Neutrophil (primary cell): ENCODE measurements around the gene BLTP2.

Experiments used
- H3K27ac ChIP-seq: fragments of 200-600 bp; sonication (generic); 2 replicates; pipeline ENCODE4 v1.5.1; 2016; ENCODE audit warnings: mild to moderate bottlenecking, moderate library complexity
- H3K27me3 ChIP-seq: fragments of 200-600 bp; sonication (generic); 2 replicates; pipeline ENCODE4 v1.6.0; 2016; ENCODE audit warnings: mild to moderate bottlenecking
- H3K36me3 ChIP-seq: fragments of 200-600 bp; sonication (generic); 2 replicates; pipeline ENCODE4 v1.5.1; 2017
- H3K4me1 ChIP-seq, 2 experiments: fragments of 200-600 bp in 1 of 2; sonication (generic) in 1 of 2; 1 replicate in 1 of 2; 2 replicates in 1 of 2; pipeline versions ENCODE4 v1.5.1 to v1.6.1; 2013 to 2016; ENCODE audit warnings: low read depth in 1 of 2, low read length in 1 of 2, mild to moderate bottlenecking in 1 of 2, moderate library complexity in 1 of 2; ENCODE audit not compliant: control insufficient read depth in 1 of 2, insufficient read depth in 1 of 2
- H3K4me3 ChIP-seq, 2 experiments: fragments of 200-600 bp in 1 of 2; sonication (generic) in 1 of 2; 1 replicate in 1 of 2; 2 replicates in 1 of 2; pipeline ENCODE4 v1.5.1; 2013 to 2016; ENCODE audit warnings: low read depth in 1 of 2, low read length in 1 of 2, mild to moderate bottlenecking in 1 of 2, moderate library complexity in 1 of 2
- H3K9me3 ChIP-seq: fragments of 200-600 bp; sonication (generic); 2 replicates; pipeline ENCODE4 v1.5.1; 2016
- TF ChIP-seq, protein P1 (sequence below): fragments of 200-600 bp; sonication (generic); IDR thresholded peaks from 2 replicates; pipeline ENCODE4 v1.5.1; 2016; ENCODE audit warnings: antibody characterized with exemption

The BLTP2 gene

DNA sequence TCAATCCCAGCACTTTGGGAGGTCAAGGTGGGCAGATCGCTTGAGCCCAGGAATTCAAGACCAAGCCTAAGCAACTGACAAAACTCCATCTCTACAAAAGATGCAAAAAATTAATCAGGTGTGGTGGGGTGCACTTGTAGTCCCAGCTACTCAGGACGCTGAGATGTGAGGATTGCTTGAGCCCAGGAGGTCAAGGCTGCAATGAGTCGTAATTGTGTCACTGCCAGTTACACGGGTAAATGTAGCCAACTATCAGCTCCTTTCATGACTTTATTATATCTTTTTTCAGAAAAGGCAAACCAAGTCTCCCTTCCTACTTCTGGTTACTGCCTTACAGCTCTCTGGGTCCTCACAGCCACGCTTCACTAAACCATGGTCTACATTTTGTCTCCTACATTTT lies 12.8 kb upstream of the BLTP2 start:
- H3K27ac ChIP-seq, result no peak overlapping the region
- H3K27me3 ChIP-seq, result no peaks in the 10 kb centered on the region
- peaks cover 63% of the 10 kb centered on the region for H3K36me3 ChIP-seq
- peaks cover 17 to 18% of the 10 kb centered on the region in 2 experiments for H3K4me1 ChIP-seq
- H3K9me3 ChIP-seq, result no peaks in the 10 kb centered on the region
- TF ChIP-seq, protein P1, sequence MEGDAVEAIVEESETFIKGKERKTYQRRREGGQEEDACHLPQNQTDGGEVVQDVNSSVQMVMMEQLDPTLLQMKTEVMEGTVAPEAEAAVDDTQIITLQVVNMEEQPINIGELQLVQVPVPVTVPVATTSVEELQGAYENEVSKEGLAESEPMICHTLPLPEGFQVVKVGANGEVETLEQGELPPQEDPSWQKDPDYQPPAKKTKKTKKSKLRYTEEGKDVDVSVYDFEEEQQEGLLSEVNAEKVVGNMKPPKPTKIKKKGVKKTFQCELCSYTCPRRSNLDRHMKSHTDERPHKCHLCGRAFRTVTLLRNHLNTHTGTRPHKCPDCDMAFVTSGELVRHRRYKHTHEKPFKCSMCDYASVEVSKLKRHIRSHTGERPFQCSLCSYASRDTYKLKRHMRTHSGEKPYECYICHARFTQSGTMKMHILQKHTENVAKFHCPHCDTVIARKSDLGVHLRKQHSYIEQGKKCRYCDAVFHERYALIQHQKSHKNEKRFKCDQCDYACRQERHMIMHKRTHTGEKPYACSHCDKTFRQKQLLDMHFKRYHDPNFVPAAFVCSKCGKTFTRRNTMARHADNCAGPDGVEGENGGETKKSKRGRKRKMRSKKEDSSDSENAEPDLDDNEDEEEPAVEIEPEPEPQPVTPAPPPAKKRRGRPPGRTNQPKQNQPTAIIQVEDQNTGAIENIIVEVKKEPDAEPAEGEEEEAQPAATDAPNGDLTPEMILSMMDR, result no peak
- H3K4me3 ChIP-seq, result no peak overlapping the region

DNA sequence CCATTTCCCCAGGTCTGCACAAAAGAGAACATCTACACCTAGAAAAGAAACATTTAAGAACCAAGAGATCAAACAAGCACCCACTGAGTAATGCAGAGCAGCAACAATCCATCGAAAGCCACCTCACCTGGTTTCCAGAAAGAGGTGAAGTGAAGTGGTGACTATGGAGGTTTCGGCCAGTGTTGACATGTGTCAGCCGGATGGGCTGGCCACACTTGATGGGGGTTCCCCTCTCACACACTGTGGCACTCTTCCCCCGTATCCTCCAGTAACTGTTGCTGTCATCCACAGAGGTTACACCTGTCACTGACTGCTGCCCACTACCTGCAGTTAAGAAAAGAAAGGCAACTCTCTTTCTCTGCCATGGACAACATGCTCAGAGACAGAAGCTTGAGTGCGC lies 10.2 kb upstream of the BLTP2 start:
- Histone ChIP-seq H3K9me3 (no peaks in the 10 kb centered on the region), H3K36me3 (peaks cover 84% of the 10 kb centered on the region), H3K4me1 (peaks cover 0 to under 1% of the 10 kb centered on the region in 2 experiments), H3K27ac (no peak overlapping the region), H3K4me3 (no peak overlapping the region), H3K27me3 (no peaks in the 10 kb centered on the region)
- TF ChIP-seq, protein P1, result no peak

DNA sequence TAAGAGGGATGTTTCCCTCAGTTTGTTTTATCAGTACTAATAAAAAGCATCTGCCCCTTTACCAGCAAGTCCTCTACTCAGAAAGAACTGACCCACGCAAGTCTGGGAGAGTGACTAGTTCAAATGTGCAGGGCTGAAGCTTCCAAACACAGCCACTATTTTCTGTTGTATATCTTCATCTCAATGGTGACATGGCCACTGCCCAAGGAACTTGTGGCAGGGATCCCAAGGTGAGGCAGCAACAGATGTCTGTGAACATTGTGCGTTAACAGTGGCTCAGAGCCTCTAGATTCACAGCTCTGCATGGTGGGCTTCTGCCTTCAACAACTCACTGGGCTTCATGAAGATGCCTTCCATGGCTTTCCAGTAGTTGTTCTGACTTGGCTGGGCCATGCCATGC lies 3.7 kb upstream of the BLTP2 start:
- TF ChIP-seq, protein P1, result no peak
- Histone ChIP-seq H3K4me3 (no peak overlapping the region), H3K27ac (no peak overlapping the region), H3K36me3 (peaks cover 55% of the 10 kb centered on the region), H3K4me1 (peaks cover 29 to 33% of the 10 kb centered on the region in 2 experiments), H3K27me3 (no peaks in the 10 kb centered on the region), H3K9me3 (no peaks in the 10 kb centered on the region)

DNA sequence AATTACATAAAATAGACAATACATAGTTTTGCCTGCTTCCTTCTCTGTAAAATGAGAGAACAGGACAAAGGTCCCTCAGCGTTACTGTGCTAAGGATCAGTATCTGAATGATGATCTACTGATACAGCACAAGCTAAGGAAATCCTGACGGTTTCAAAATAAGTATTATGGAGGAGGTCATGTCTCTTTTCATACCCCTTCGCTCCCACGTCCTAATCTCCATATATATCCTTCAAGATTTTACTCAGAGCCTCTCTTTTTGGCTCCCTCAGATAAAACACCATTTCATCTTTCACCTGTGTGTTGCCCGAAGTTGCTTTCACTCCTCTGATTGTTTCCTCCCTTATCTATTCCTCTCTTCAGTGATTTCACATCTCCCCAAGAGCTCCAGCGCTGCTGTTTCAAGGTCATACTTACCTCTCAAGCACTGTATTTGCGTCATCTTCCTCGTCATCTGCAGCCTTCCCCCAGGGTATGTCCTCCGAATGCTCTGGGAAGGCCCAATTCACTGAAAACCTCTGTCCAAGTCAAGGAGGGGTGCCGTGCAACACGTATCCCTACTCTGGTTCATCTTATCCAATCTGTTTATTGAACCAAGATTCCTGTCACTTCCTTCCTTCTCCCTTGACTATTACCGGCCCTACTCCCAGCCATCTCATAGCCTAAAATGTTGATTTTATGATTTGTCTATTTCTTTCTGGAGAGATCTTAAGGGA lies 1.2 kb upstream of the BLTP2 start:
- no peaks in the 10 kb centered on the region for H3K9me3 ChIP-seq
- H3K27me3 ChIP-seq, result no peaks in the 10 kb centered on the region
- H3K36me3 ChIP-seq, result peaks cover 42% of the 10 kb centered on the region
- H3K4me1 ChIP-seq, result peaks cover 41 to 44% of the 10 kb centered on the region in 2 experiments
- TF ChIP-seq, protein P1, result no peak
- H3K4me3 ChIP-seq, result peak overlapping the region; percentile 93 to 96
- peak overlapping the region; percentile 91 for H3K27ac ChIP-seq

DNA sequence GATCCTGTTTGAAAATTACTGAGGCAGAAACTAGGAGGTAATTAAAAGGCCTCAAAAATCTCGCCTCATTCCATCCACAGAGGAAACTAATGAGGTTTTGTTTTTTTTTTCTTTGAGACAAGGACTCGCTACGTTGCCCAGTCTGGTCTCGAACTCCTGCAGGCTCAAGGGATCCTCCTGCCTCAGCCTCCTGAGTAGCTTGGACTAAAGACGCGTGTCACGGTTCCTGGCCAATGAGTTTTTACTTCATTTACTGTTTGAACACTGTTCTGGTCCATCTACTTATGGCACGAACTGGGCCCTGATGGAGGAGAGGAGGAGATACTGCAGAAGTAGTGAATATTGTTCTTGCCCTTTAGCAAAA lies 600 bp upstream of the BLTP2 start:
- TF ChIP-seq, protein P1, result no peak
- H3K36me3 ChIP-seq, result peaks cover 42% of the 10 kb centered on the region
- peak overlapping the region; percentile 91 for H3K27ac ChIP-seq
- H3K9me3 ChIP-seq, result no peaks in the 10 kb centered on the region
- peak overlapping the region; percentile 93 to 96 for H3K4me3 ChIP-seq
- H3K4me1 ChIP-seq, result peaks cover 41 to 44% of the 10 kb centered on the region in 2 experiments
- H3K27me3 ChIP-seq, result no peaks in the 10 kb centered on the region
